ENCODE data around the gene EHBP1L1.
"Not testable (repeated sequence)": the region's sequence is repeated elsewhere in the genome, so short reads cannot be mapped to it uniquely, and the experiment has no call there.

Gene EHBP1L1

GRCh38 chr11:65560555-65561418 lies 15.1 kb upstream of the EHBP1L1 start:
- peak in 32 of 56 donors; percentile 11 to 65 (median 34) for DNase-seq

GRCh38 chr11:65562020-65562419 lies 13.8 kb upstream of the EHBP1L1 start:
- no peak for DNase-seq

GRCh38 chr11:65562788-65563187 lies 13.1 kb upstream of the EHBP1L1 start:
- no peak for DNase-seq

GRCh38 chr11:65563601-65564000 lies 12.3 kb upstream of the EHBP1L1 start:
- no peak for DNase-seq

- not testable (repeated sequence) for DNase-seq
Observed at GRCh38 chr11:65564879-65565559, 10.8 kb upstream of the EHBP1L1 start.

GRCh38 chr11:65565624-65566453 lies 10.0 kb upstream of the EHBP1L1 start:
- DNase-seq = no peak

- peak in 5 of 56 donors; percentile 58 to 78 (median 69) for DNase-seq
Observed at GRCh38 chr11:65569164-65569972, 6.5 kb upstream of the EHBP1L1 start.

- DNase-seq = peak; percentile 82 to 100 (median 98)
Observed at GRCh38 chr11:65569973-65570918, 5.6 kb upstream of the EHBP1L1 start, which contains the start of gene ZNRD2. Gene ZNRD2, plus strand, starts transcription at chr11:65570477. Its CDS starts 15 bp downstream, at chr11:65570492.

DNA sequence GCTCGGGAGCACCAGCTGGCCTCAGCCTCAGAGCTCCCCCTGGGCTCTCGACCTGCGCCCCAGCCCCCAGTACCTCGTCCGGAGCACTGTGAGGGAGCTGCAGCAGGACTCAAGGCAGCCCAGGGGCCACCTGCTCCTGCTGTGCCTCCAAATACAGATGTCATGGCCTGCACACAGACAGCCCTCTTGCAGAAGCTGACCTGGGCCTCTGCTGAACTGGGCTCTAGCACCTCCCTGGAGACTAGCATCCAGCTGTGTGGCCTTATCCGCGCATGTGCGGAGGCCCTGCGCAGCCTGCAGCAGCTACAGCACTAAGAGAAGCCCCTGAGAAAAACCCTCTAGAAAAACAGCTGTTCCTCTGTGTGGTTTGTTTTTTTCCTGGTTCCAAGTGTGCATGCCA lies 4.4 kb upstream of the EHBP1L1 start:
- no peak for DNase-seq

GRCh38 chr11:65571940-65572339 lies 3.9 kb upstream of the EHBP1L1 start:
- peak in 1 of 56 donors; percentile 51 for DNase-seq

GRCh38 chr11:65572356-65573051 lies 3.3 kb upstream of the EHBP1L1 start, which contains the start of gene FAM89B:
Gene FAM89B, plus strand, starts transcription at chr11:65572538. Its CDS starts 132 bp downstream, at chr11:65572670.
- peak in 55 of 56 donors; percentile 27 to 92 (median 77) for DNase-seq

GRCh38 chr11:65573391-65574079 lies 2.3 kb upstream of the EHBP1L1 start:
- DNase-seq = peak in 1 of 56 donors; percentile 56

DNA sequence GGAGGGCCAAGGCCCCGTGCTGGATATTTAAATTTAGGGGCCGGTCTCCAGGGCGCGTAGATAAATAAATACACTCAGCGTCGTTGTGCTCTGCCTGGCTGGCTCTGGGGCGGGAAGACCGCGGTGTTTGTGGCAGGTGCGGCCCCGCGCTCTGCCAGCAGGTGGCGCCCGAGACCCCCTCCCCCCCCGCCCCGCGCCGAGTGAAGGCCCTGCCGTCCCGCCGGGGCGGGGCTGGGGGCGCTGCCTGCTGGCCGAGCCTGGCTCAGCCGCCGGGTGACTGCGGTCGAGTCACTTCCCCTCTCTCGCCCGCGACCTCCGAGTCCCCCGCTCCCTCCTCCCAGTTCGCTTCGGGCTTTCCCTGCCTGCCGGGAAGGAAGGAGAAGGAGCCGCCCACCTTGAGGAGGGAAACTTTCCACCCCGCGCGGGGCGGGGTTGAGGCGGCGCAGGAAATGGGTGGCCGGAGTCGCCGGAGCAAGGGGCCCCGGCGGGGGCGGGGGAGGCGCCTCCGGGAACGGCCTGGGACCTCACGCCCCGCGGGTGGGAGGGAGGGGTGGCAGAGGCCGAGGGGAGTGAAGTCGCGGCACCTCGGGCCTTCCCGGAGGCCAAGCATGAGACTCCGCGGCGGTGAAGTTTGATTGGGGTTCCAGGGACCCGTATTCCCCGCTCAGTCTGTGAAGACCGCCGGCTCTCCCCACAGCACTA lies 1.6 kb upstream of the EHBP1L1 start:
- peak in 50 of 56 donors; percentile 20 to 86 (median 63) for DNase-seq

DNA sequence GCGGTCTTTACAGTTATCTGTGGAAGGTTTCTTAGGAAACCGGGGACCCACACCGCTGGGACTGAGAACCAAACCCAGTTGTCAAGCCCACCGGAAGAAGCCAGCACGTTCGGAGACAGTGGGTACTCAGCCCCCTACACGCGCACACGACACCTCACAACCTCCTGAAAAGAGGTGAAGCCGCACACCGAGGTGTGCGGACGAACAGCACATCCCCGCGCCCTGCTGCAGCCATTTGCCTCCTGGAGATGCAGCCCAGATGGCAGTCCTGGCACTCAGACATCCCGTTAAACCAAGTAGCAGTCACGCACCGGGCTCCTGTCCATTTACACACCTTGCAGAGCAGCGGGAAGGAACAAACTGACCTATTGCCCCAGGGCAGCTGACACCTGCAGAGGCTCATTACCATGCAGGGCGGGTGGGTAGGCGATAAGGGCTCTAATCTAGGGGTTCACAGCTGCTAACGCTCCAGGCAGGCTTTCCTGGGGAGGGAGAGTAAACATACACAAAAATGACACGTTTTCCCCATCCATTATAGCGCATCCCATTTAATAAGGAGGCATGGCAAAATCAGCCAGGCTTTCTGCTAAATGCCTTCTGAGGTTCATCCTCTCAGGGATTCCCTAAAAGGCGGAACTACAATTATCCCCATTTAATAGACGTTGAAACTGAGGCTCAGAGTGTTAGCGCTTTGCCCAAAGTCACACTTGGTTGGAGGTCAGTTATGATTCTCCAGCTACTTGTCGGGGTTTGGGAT lies 864 bp upstream of the EHBP1L1 start:
- peak in 1 of 56 donors; percentile 31 for DNase-seq

DNA sequence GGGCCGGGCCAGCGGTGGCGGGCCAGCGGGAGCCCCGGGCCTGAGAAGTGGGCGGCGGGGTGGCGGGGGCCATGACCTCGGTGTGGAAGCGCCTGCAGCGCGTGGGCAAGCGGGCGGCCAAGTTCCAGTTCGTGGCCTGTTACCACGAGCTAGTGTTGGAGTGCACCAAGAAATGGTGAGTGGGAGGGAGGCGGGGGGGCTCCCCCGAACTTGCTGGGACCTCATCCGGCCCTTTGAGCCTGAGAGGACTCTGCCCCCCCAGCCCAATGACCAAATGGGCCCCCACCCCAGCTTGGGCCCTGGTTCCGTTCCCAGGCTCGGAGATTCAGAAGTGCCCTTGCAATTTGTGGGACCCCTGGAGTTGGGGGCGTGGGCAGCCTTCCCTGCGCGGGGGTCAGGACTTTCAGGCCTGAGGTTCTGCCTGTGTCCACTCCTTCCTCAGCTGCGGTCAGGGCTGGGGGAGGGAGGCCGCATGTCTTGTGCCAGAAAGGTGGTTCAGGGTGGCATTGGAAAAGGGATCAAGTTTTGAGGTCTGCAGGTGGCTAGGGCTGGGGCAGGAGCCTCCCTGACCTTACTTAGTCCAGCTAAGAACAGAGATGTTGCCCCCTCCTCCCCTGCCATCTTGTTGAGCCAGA lies 496 bp downstream of the EHBP1L1 start:
- DNase-seq = no peak
